ENCODE results near the gene NUFIP1. TPM values are rescaled to one million over a fixed set of nuclear protein-coding genes. Genes with fewer than 3 reads are reported as not detected.
"Not testable (repeated sequence)": the region's sequence is repeated elsewhere in the genome, so short reads cannot be mapped to it uniquely, and the experiment has no call there.

The NUFIP1 gene
- polyA plus RNA-seq, 3 donors = 0.83 to 1.1 (median 0.95) TPM

DNA sequence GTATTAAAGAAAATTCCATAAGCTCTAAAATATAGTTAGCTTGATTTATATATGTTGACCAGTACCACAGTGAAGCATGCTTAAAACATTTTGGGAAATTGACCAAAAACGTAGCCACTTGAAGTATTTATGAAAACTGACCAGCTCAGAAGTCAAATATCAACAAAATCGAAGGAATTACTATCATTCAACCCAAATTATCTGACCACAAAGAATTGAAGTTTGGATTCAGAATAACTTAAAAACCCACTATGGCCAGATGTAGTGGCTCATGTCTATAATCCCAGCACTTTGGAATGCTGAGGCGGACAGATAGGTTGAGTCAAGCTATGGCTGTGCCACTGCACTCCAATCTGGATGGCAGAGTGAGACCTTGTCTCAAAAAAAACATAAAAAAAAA lies 32.0 kb upstream of the NUFIP1 start:
- no peaks in the 10 kb centered on the region for H3K79me2 ChIP-seq (ENCODE audit: insufficient read depth, low read length)
- H3K4me3 Mint-ChIP-seq = no peak overlapping the region
- intact Hi-C loops (cut with micrococcal nuclease) = no loop called here
- H3K36me3 ChIP-seq (replicated peaks in 1 of 2; ENCODE audit: control insufficient read depth in 1 of 2, insufficient read depth in 2 of 2, low read length in 2 of 2) = peaks cover 50 to 81% of the 10 kb centered on the region in 2 donors
- H3K4me2 ChIP-seq (replicated peaks; ENCODE audit: extremely low read depth, low read length, poor library complexity, severe bottlenecking) = no peak overlapping the region
- H3K27ac ChIP-seq (ENCODE audit: low read depth in 1 of 2, low read length in 2 of 2) = no peak overlapping the region
- 100% methylated on average over 1 of the region's 3 CpGs for WGBS (ENCODE audit: insufficient coverage)
- H3K9me3 ChIP-seq (replicated peaks in 1 of 2; ENCODE audit: control insufficient read depth in 1 of 2, insufficient read depth in 1 of 2, low read length in 2 of 2) = no peaks in the 10 kb centered on the region
- peaks cover 42 to 60% of the 10 kb centered on the region in 2 donors for H3K36me3 Mint-ChIP-seq
- no peaks in the 10 kb centered on the region for H3K4me1 Mint-ChIP-seq
- H2AFZ ChIP-seq (ENCODE audit: insufficient read depth, low read depth, low read length, poor library complexity, severe bottlenecking) = no peak overlapping the region
- no peaks in the 10 kb centered on the region for H3K9me3 Mint-ChIP-seq
- no peak overlapping the region for H3K4me3 ChIP-seq (replicated peaks in 1 of 3; ENCODE audit: low read depth in 2 of 3, low read length in 3 of 3)
- TF ChIP-seq, protein P1, sequence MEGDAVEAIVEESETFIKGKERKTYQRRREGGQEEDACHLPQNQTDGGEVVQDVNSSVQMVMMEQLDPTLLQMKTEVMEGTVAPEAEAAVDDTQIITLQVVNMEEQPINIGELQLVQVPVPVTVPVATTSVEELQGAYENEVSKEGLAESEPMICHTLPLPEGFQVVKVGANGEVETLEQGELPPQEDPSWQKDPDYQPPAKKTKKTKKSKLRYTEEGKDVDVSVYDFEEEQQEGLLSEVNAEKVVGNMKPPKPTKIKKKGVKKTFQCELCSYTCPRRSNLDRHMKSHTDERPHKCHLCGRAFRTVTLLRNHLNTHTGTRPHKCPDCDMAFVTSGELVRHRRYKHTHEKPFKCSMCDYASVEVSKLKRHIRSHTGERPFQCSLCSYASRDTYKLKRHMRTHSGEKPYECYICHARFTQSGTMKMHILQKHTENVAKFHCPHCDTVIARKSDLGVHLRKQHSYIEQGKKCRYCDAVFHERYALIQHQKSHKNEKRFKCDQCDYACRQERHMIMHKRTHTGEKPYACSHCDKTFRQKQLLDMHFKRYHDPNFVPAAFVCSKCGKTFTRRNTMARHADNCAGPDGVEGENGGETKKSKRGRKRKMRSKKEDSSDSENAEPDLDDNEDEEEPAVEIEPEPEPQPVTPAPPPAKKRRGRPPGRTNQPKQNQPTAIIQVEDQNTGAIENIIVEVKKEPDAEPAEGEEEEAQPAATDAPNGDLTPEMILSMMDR (IDR thresholded peaks at IDR 0.05) = no peak
- no peak overlapping the region for H3K27ac Mint-ChIP-seq
- DNase-seq = no peak
- peaks cover 0 to 1% (median 0%) of the 10 kb centered on the region in 3 donors for H3K27me3 Mint-ChIP-seq (ENCODE audit: low read depth in 3 of 3)
- H3K9ac ChIP-seq (ENCODE audit: insufficient read depth, low read length, poor library complexity, severe bottlenecking) = no peak overlapping the region
- no peaks in the 10 kb centered on the region for H4K20me1 ChIP-seq (ENCODE audit: insufficient read depth, low read length)
- H3K27me3 ChIP-seq (ENCODE audit: control insufficient read depth in 2 of 2, insufficient read depth in 2 of 2, low read length in 2 of 2) = no peaks in the 10 kb centered on the region
- no peaks in the 10 kb centered on the region for H3K4me1 ChIP-seq (ENCODE audit: control insufficient read depth in 1 of 2, insufficient read depth in 2 of 2, low read length in 2 of 2)

DNA sequence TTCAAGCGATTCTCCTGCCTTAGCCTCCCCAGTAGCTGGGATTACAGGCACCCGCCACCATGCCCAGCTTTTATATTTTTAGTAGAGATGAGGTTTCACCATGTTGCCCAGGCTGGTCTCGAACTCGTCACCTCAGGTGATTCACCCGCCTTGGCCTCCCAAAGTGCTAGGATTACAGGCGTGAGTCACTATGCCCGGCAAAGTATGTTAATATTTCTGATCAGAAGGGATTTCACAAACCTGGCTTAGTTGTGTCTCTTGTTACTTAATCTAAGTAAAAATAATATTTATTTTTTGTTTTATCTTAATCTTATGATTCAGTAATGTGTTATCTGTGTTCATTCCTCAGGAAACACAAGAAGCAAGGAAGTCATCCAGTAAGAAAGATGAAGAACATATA lies 30.7 kb upstream of the NUFIP1 start:
- H2AFZ ChIP-seq (ENCODE audit: insufficient read depth, low read depth, low read length, poor library complexity, severe bottlenecking); H3K4me1 Mint-ChIP-seq; H3K4me1 ChIP-seq (ENCODE audit: control insufficient read depth in 1 of 2, insufficient read depth in 2 of 2, low read length in 2 of 2); H3K9me3 Mint-ChIP-seq; H3K9me3 ChIP-seq (replicated peaks in 1 of 2; ENCODE audit: control insufficient read depth in 1 of 2, insufficient read depth in 1 of 2, low read length in 2 of 2); H3K27me3 Mint-ChIP-seq (ENCODE audit: low read depth in 3 of 3); H3K79me2 ChIP-seq (ENCODE audit: insufficient read depth, low read length); H3K27me3 ChIP-seq (ENCODE audit: control insufficient read depth in 2 of 2, insufficient read depth in 2 of 2, low read length in 2 of 2); H3K27ac Mint-ChIP-seq; H3K4me3 Mint-ChIP-seq; H3K27ac ChIP-seq (ENCODE audit: low read depth in 1 of 2, low read length in 2 of 2); DNase-seq; intact Hi-C loops (cut with micrococcal nuclease); H3K4me3 ChIP-seq (replicated peaks in 1 of 3; ENCODE audit: low read depth in 2 of 3, low read length in 3 of 3); H4K20me1 ChIP-seq (ENCODE audit: insufficient read depth, low read length); H3K9ac ChIP-seq (ENCODE audit: insufficient read depth, low read length, poor library complexity, severe bottlenecking); H3K4me2 ChIP-seq (replicated peaks; ENCODE audit: extremely low read depth, low read length, poor library complexity, severe bottlenecking): not testable (repeated sequence)
- 100% methylated on average over 3 of the region's 7 CpGs for WGBS (ENCODE audit: insufficient coverage)
- H3K36me3 Mint-ChIP-seq = peaks cover 45 to 69% of the 10 kb centered on the region in 2 donors
- peaks cover 58 to 82% of the 10 kb centered on the region in 2 donors for H3K36me3 ChIP-seq (replicated peaks in 1 of 2; ENCODE audit: control insufficient read depth in 1 of 2, insufficient read depth in 2 of 2, low read length in 2 of 2)
